AG04449 (cell line): Measurements from ENCODE around the gene ESAM.
A peak's percentile ranks its signal among the peaks of the same experiment; 100 is the strongest.

ENCODE experiments used
- CTCF ChIA-PET: fragments of 350-600 bp; formaldehyde crosslinking; extraction: SDS; loops from one replicate; lab custom pipeline; 2021; ENCODE audit warnings: antibody characterized with exemption; lab: Yijun Ruan, JAX
- POLR2A ChIA-PET: fragments of 400-600, 350-600 bp; formaldehyde crosslinking; extraction: SDS; loops from one replicate; lab custom pipeline; 2020; ENCODE audit warnings: antibody characterized with exemption, inconsistent platforms; lab: Yijun Ruan, JAX
- DNase-seq: peaks from one replicate; pipeline ENCODE4 v3.0.0-alpha.2; 2010; ENCODE audit warnings: low read depth, low spot score
- H3K4me3 ChIP-seq: 2 replicates; pipeline ENCODE4 v1.5.1; 2011; ENCODE audit warnings: low read depth, mild to moderate bottlenecking, control low read depth, low read length
- TF ChIP-seq, protein P1 (sequence below): IDR thresholded peaks from one replicate; pipeline ENCODE4 v1.5.1; 2011; ENCODE audit warnings: mild to moderate bottlenecking, moderate library complexity, low read length, control low read depth, inconsistent platforms; ENCODE audit not compliant: insufficient read depth; ENCODE audit errors: missing control alignments

Gene ESAM

GRCh38 chr11:124801636-124802312 lies 39.7 kb upstream of the ESAM start:
- no peak overlapping the region for H3K4me3 ChIP-seq

DNA sequence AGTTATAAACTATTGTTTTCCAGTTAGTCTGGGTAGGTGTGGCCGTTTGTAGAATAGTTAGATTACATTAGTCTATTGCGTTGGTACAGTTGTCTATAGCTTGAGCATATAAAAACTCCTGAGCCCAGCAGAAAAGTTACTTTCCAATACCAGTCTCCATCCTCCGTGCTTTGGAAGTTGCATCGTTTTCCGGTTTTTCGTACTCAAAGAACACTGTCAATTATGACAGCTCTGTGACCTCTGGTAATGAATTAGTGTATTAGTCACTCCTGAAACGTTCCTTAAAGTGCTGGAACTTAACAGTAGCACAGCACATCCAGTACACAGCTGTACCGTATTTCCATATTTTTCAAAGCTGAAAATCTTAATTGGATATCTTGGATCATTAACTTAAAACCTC lies 38.9 kb upstream of the ESAM start:
- H3K4me3 ChIP-seq: peak overlapping the region; percentile 82
- TF ChIP-seq, protein P1, sequence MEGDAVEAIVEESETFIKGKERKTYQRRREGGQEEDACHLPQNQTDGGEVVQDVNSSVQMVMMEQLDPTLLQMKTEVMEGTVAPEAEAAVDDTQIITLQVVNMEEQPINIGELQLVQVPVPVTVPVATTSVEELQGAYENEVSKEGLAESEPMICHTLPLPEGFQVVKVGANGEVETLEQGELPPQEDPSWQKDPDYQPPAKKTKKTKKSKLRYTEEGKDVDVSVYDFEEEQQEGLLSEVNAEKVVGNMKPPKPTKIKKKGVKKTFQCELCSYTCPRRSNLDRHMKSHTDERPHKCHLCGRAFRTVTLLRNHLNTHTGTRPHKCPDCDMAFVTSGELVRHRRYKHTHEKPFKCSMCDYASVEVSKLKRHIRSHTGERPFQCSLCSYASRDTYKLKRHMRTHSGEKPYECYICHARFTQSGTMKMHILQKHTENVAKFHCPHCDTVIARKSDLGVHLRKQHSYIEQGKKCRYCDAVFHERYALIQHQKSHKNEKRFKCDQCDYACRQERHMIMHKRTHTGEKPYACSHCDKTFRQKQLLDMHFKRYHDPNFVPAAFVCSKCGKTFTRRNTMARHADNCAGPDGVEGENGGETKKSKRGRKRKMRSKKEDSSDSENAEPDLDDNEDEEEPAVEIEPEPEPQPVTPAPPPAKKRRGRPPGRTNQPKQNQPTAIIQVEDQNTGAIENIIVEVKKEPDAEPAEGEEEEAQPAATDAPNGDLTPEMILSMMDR: no peak
- CTCF ChIA-PET: interaction anchor here (1.3 to 21.6 kb wide), 9 partner anchors 7 to 157 kb away, joined by 4 to 331 read pairs (median 17); partner anchors contain the start of gene ESAM
- POLR2A ChIA-PET: interaction anchor here (1.4 to 1.9 kb wide), 2 partner anchors 14 to 75 kb away, joined by 3 to 7 read pairs; no protein-coding TSS in a partner anchor
- DNase-seq: no peak

More at GRCh38 chr11:124801636-124802312, 39.7 kb upstream of the ESAM start:
- no peak for DNase-seq
- ChIA-PET CTCF (interaction anchor here (1.0 to 21.6 kb wide), 11 partner anchors 8 to 1225 kb away, joined by 3 to 331 read pairs (median 9); partner anchors contain the start of gene ESAM), POLR2A (interaction anchor here (1.4 to 1.9 kb wide), 2 partner anchors 13 to 74 kb away, joined by 3 to 7 read pairs; no protein-coding TSS in a partner anchor)
- TF ChIP-seq, protein P1: no peak

DNA sequence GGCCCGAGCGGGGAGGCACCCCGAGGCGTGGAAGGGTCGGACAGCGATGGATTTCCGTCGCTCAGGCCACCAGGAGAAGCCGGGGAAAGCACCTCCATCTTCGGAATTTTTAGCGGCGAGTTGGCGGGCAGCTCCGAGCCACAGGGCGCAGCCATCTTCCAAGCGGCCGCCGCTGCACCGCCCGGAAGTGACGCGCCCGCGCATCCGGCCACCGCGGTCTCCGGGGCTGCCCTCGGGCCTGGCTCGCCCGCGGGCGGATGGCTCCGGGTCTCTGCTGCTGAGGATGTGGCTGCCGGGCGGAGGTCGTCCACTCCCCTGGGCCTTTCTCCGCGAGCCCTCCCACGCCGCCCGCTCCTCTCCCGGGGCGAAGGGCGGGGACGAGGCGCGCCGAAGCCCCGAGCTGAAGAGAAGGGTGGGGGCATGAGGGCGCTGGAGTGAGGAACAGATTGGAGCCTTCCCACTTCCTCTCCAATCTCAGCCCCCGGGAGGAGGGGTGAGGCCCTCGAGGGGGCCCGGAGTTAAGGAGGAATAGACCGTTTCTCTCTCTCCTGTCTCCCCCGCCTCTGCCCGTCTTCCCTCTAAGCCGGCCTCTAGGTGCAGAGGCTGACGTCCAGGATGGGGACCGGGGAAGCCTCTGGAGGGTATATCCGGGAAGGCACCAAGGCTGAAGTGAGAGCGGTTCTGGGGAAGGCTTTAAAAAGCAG lies 38.3 kb upstream of the ESAM start, which contains the start of gene MSANTD2:
Gene MSANTD2, minus strand, starts transcription at position 181 of the 704 bp plus-strand sequence. Its CDS starts 26 bp downstream, at position 155.
- ChIA-PET CTCF (interaction anchor here (1.6 to 21.6 kb wide), 8 partner anchors 6 to 156 kb away, joined by 5 to 331 read pairs (median 18); partner anchors contain the start of gene ESAM), POLR2A (interaction anchor here (0.7 to 1.9 kb wide), 3 partner anchors 14 to 76 kb away, joined by 3 to 7 read pairs (median 3); no protein-coding TSS in a partner anchor)
- peak; percentile 17 for DNase-seq
- TF ChIP-seq, protein P1: no peak
- H3K4me3 ChIP-seq: peak within 1 kb of the TSS; percentile 82

DNA sequence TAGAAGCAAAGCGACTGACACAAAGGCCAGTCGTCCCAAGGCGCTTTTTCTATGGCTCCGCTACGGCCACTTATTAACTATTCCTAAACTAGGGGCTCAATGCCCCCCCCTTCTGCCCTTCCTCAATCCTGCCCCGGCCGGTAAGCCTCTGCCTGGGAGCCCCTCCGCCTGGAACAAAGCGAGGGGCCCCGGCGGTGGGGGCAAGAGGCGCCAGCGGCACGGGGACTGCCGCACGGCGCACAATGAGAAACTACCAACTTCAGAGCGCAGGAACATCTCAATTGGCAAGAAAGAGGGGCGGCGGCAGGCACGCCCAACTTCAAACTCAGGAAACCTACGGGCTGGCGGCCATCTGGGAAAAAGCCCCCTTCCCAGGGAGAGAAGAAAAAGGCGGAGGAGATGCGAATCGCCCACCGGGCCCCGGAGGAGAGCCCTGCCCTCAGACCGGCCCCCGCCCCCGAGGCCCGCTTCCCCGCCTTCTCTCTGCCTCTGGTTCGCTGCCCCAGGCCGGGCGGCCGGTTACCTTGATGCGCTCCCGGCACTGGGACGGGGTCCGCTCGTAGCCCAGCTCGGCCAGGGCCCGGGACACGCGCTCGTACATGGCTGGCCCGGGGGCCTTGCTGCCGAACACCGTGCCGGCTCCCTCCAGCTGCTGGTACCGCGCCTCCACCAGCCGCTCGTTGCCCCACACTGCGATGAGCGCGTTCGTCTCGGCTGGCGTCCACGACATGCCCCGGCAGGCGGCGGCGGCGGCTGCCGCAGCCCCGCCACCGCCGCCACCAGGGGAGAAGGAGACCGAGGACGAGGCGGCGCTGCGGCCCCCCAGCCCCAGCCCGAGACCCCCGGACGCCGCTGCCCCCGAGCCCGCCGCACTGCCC lies 37.5 kb upstream of the ESAM start:
- TF ChIP-seq, protein P1: no peak
- peak overlapping the region; percentile 82 for H3K4me3 ChIP-seq
- DNase-seq: no peak
- ChIA-PET POLR2A (interaction anchor here (0.6 to 1.9 kb wide), 4 partner anchors 15 to 1185 kb away, joined by 3 to 7 read pairs (median 4); partner anchors contain the start of genes SIAE and SPA17), CTCF (interaction anchor here (0.7 to 21.6 kb wide), 12 partner anchors 10 to 166 kb away, joined by 3 to 331 read pairs (median 12); partner anchors contain the start of gene ESAM)

GRCh38 chr11:124798991-124799347 lies 36.9 kb upstream of the ESAM start:
- no peak for DNase-seq
- POLR2A ChIA-PET: interaction anchor here (0.6 to 1.5 kb wide), 2 partner anchors 125 to 1186 kb away, joined by 3 to 4 read pairs; partner anchors contain the start of genes SIAE and SPA17
- CTCF ChIA-PET: interaction anchor here (0.7 to 21.6 kb wide), 10 partner anchors 10 to 165 kb away, joined by 3 to 331 read pairs (median 12); partner anchors contain the start of gene ESAM

More at GRCh38 chr11:124798991-124799347, 36.9 kb upstream of the ESAM start:
- H3K4me3 ChIP-seq: peak overlapping the region; percentile 82
- TF ChIP-seq, protein P1: no peak
